ENCODE data around the gene ADRB2. TPM values are rescaled to one million over a fixed set of nuclear protein-coding genes. Genes with fewer than 3 reads are reported as not detected.

ADRB2 gene
- total RNA-seq: 1 to 10 TPM; 2.1 to 3.3 TPM
- long read RNA-seq, donor 1, partial matches to known transcripts: 0 of 3 reads
- long read RNA-seq, donor 1, other reads (novel, unspliced or antisense): 0 of 3 reads
- long read RNA-seq, donor 2, transcript ADRB2-201 (1 exons, 3,443 nt): major isoform, 7 of 8 reads
- long read RNA-seq, donor 2, partial matches to known transcripts: 0 of 8 reads
- long read RNA-seq, donor 2, other reads (novel, unspliced or antisense): 1 of 8 reads

GRCh38 chr5:148826053-148826738 is at the start of gene ADRB2:
TSS of gene ADRB2 (plus strand) at chr5:148826611. CDS start at chr5:148826832, 221 bp downstream.
- peak; percentile 98 for DNase-seq (ENCODE audit: low spot score)
- intact Hi-C loops (cut with DNase I): no loop called here

DNA sequence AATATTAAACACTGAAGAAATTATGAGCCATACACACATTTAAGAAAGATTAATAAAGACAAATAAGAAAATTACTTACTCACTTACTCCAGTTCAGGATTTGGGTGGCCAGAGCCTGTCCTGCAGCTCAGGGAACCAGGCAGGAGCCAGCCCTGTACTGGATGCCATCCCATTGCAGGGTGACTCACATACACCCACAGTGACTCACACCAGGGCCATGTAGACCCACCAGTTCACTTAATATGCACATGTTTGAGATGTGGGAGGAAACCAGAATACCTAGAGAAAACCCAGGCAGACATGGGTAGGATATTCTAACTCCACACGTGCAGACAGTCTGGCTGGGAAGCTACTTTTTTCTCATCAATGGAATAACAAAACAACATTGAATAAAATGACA is 49.6 kb upstream of the ADRB2 start:
- no peak for DNase-seq (ENCODE audit: low spot score)
- intact Hi-C loops (cut with DNase I): no loop called here

DNA sequence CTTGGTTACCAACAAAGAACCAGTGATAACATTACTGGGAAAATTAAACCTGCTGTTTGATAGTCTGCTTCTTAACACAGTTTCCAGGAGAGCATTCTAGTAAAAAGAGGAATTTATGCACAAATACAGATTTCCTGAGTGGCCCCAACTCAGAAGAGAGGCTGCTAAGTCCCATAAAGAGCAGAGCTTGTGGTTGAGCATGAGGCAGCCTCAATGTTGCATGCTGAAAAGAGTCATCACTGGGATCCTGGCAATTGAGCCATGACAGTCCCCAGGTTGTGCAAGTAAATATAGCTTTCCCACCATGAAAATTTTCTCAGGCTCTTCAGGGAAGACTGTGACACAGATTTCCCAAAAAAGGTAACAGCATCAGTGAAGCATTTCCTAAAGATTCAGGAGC is 47.5 kb upstream of the ADRB2 start:
- no peak for DNase-seq (ENCODE audit: low spot score)
- intact Hi-C loops (cut with DNase I): no loop called here

- intact Hi-C loops (cut with DNase I): no loop called here
- no peak for DNase-seq (ENCODE audit: low spot score)
Observed at GRCh38 chr5:148780711-148781110, 45.7 kb upstream of the ADRB2 start.

GRCh38 chr5:148781766-148782165 is 44.6 kb upstream of the ADRB2 start:
- intact Hi-C loops (cut with DNase I): no loop called here
- DNase-seq (ENCODE audit: low spot score): no peak

DNA sequence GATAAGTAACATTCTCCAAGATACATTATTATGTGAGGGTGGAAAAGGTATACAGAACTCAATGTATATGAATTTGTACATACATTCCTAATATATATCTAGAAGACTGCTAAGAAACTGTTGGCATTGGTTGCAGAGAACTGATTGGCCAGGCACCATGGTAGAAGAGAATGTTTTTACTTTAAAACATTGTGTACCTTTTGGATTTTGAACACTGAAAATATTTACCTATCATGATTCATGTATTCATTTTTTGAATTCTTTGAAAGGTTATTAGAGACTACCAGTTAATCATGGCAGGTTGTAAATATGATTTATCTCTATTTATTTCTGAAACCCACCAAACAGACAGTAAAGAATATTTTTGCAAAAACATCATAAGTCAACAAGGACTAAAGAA is 41.2 kb upstream of the ADRB2 start:
- DNase-seq (ENCODE audit: low spot score): no peak
- intact Hi-C loops (cut with DNase I): no loop called here

DNA sequence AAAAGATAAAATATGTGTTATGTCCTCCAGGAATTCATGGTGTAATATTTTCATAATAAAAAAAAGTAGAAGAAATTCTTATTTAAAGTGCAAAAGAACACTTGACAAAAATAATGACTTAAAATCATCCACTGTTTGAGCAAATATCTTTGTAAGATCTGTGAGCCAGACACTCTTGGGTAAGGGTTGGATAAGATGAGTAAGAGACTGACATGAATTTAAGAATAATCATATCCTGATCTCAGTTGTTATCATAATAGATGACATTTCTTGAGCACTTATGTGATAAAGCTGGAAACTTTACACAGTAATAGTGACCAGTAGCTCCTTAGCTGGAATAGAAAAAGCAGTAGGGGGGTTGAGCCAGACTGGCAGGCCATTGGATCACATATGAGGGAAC is 40.0 kb upstream of the ADRB2 start:
- DNase-seq (ENCODE audit: low spot score): no peak
- intact Hi-C loops (cut with DNase I): no loop called here

DNA sequence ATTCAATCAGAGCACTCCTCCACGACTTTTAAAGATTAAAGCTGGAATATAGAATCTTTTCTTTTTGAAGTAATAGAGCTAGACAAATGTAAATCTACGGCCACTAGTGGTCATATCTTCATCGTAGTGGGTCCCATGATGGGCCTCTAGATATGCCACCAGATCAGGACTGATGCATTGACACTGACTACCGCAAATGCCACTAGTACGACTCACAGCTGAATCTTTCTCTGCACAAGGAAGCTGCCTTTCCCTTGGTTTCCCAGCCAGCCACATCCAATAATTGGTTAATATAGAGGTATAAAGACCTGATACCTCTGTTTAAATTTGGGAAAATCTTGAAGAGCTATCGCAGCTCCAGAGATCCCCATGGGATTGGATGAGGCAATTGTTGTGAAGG is 37.8 kb upstream of the ADRB2 start:
- intact Hi-C loops (cut with DNase I): no loop called here
- no peak for DNase-seq (ENCODE audit: low spot score)

- intact Hi-C loops (cut with DNase I): no loop called here
- no peak for DNase-seq (ENCODE audit: low spot score)
Observed at GRCh38 chr5:148790545-148791333, 35.7 kb upstream of the ADRB2 start.

DNA sequence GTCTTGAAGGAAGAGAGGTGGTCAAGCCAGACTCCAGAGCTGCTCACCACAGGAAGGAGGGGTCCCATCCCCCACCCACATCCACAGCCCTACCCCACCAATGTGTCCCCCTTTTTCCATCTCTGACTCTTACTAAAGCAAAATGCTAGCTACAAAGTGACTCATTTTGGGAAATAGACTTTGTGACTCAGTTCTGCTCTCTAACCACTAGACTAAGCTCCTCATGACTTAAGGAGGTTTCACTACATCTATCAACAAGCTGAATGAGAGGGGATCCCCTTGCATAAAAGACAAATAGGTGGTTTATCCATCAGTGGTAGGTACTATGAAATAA is 35.1 kb upstream of the ADRB2 start:
- DNase-seq (ENCODE audit: low spot score): no peak
- intact Hi-C loops (cut with DNase I): no loop called here

DNA sequence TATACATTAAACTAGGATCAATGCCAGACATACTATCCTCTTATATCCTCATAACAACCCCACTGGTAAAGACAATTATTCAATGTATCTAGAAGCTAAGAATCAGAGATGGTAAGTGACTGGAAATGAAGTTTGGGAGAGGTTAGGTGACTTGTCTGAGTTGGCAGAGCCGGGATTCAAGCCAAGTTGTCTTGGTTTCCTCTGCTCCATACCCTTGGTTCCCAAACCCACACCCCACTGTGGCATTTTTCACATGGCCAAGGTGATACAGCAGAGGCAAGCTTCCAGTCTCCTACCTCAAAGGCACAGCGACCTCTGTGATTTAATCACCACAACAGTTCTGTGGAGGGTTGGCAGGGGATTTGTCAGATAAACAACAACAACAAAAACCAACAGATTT is 34.7 kb upstream of the ADRB2 start:
- intact Hi-C loops (cut with DNase I): no loop called here
- no peak for DNase-seq (ENCODE audit: low spot score)

- no peak for DNase-seq (ENCODE audit: low spot score)
- intact Hi-C loops (cut with DNase I): no loop called here
Observed at GRCh38 chr5:148792744-148793143, 33.7 kb upstream of the ADRB2 start.

- DNase-seq (ENCODE audit: low spot score): no peak
- intact Hi-C loops (cut with DNase I): no loop called here
Observed at GRCh38 chr5:148793261-148793660, 33.1 kb upstream of the ADRB2 start.

GRCh38 chr5:148794275-148794674 is 32.1 kb upstream of the ADRB2 start:
- DNase-seq (ENCODE audit: low spot score): no peak
- intact Hi-C loops (cut with DNase I): no loop called here

DNA sequence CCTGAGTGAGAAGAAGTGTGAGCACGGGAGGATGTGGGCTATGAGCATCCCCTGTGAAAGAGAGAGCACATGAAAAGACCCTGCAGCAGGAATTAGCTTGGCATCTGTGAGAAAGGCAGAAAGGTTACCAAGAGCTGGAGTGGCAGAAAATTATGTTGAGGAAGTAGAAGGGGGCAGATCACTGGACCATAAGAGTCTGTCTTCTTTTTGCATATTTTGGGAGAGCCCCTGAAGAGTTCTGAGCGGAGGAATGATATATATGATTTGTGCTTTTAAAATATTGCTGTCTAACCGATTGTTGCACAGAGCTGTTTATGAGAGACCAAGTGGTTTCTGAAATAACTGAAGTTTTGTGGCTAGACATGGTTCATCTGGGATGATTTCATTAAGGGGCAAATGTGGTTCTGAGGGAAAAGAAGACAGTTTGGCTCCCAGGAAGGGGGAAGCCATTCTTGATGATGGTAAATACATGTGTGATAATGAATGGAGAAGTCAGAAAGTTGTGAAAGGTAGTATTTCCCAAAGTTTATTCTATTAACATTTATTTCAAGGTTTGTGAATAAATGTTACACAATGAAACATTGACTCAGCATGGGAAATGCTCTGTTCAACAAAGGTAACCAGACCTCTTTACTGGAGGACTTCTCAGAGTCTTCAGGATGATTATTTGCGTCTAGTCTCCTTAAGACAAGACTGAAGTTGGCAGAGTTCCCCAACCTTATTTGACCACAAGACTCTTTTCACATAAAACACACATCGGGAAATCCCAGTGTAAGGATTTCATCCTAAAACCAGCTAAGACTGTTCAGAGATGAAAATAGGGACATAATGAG is 31.5 kb upstream of the ADRB2 start:
- no peak for DNase-seq (ENCODE audit: low spot score)
- intact Hi-C loops (cut with DNase I): no loop called here

- intact Hi-C loops (cut with DNase I): no loop called here
- DNase-seq (ENCODE audit: low spot score): no peak
Observed at GRCh38 chr5:148796936-148797335, 29.5 kb upstream of the ADRB2 start.

DNA sequence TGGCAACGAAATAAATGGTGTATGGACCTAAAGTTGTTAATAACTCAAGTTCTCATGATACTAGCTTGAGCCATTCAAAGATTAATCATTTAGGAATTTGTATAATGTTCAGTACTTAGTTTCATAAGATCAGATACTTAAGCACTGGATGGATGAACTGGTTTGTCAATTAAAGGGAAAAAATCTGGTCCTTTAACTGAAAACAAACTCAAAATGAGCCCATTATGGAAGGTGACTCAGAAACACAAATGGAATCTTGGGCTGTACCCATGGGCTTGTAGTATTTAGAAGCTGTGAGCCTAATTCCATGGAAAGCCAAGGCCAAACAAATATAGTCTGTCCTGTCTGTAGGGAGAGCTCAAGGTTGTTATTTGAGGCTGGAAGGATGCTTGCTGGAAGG is 27.6 kb upstream of the ADRB2 start:
- no peak for DNase-seq (ENCODE audit: low spot score)
- intact Hi-C loops (cut with DNase I): no loop called here

DNA sequence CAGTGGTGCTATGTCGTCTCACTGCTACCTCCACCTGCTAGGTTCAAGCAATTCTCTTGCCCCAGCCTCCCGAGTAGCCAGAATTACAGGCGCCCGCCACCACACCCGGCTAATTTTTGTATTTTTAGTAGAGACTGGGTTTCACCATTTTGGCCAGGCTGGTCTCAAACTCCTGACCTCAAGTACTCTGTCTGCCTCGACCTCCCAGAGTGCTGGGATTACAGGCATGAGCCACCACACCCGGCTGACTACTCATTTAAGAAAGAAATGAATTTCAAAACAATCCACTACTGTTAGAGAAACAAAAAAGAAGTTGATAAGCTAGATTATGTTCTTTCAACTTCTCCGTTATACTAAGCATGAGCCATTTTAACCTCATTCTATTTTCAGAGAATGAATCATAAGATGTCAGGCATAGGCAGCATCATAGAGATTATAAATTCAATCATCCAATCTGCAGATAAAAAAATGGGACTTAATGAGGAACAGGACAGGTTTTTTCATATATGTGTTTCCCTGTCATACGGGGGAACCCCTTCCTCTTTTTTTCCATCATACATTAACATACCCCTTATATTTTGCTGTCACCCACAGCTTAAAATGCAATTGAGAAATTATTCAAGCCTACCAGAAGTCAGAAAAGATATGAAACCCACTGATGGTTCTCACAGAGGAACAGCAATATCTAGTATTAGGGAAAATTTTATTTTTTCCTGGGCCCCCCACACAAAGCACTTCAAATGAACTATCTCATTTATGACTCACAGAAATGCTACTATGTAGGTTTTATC is 26.5 kb upstream of the ADRB2 start:
- intact Hi-C loops (cut with DNase I): no loop called here
- no peak for DNase-seq (ENCODE audit: low spot score)

DNA sequence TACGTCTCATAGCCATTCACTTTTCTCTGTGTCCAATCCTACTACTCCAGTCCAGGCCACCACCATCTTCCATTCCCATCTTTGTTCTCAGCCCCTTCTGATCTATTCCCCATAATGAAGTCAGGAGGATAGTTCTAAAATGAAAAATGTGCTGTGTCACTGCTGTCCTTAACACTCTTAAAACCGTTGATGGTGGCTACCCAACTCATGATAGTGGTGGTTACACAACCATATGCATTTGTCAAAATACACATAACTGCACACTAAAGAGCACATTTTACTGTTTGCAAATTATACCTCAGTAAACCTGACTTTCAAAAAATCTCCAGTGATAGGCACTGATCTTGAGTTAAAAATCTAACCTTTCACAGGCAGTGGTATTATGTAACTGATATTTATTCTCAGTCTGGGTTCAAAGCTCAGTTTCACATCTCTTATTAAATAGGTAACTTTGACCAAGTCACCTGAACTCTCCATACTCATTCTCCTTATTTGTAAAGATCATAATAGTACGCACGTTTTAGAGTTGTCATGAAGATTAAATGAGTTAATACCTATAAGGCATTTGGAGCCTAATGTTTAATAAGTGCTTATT is 24.6 kb upstream of the ADRB2 start:
- no peak for DNase-seq (ENCODE audit: low spot score)
- intact Hi-C loops (cut with DNase I): no loop called here

Measured in posterior vena cava (tissue), 2 donors.